AG09309 (cell line): Measurements from ENCODE around the gene CXorf66.

ENCODE experiments used
- DNase-seq: peaks from one replicate; pipeline ENCODE4 v3.0.0-alpha.2; 2010; ENCODE audit warnings: low read depth
- H3K4me3 ChIP-seq: 2 replicates; pipeline ENCODE4 v1.5.1; 2011; ENCODE audit warnings: mild to moderate bottlenecking, low read depth, low read length, moderate library complexity; ENCODE audit not compliant: control insufficient read depth
- CTCF ChIP-seq: IDR thresholded peaks from 2 replicates; pipeline ENCODE4 v1.5.1; 2011; ENCODE audit warnings: mild to moderate bottlenecking, low read depth, low read length, inconsistent platforms; ENCODE audit not compliant: insufficient read depth, control insufficient read depth; ENCODE audit errors: missing control alignments

Gene CXorf66

GRCh38 chrX:139907078-139907477, 58.2 kb downstream of the CXorf66 start:
- H3K4me3 ChIP-seq: no peak overlapping the region
- no peak for DNase-seq
- TF ChIP-seq CTCF: no peak

- TF ChIP-seq CTCF: no peak
- no peak overlapping the region for H3K4me3 ChIP-seq
- no peak for DNase-seq
Observed at GRCh38 chrX:139905743-139906142, 59.6 kb downstream of the CXorf66 start.
